HUES48 (cell line): ENCODE results near the gene NKX6-1.

Source experiments
- H3K27ac ChIP-seq: one replicate; pipeline ENCODE4 v1.7.0; 2013; ENCODE audit warnings: low read depth, low read length, inconsistent platforms
- H3K27me3 ChIP-seq: 2 replicates; pipeline ENCODE4 v1.6.1; 2013; ENCODE audit warnings: mild to moderate bottlenecking, low read length; ENCODE audit not compliant: control insufficient read depth, insufficient read depth
- H3K36me3 ChIP-seq: 2 replicates; pipeline ENCODE4 v1.6.1; 2013; ENCODE audit warnings: low read length; ENCODE audit not compliant: control insufficient read depth, insufficient read depth
- H3K4me1 ChIP-seq: 2 replicates; pipeline ENCODE4 v1.6.1; 2013; ENCODE audit warnings: mild to moderate bottlenecking, low read length; ENCODE audit not compliant: control insufficient read depth, insufficient read depth
- H3K4me3 ChIP-seq: 2 replicates; pipeline ENCODE4 v1.5.1; 2013; ENCODE audit warnings: mild to moderate bottlenecking, low read depth, low read length
- H3K9ac ChIP-seq: 2 replicates; pipeline ENCODE4 v1.6.1; 2013; ENCODE audit warnings: mild to moderate bottlenecking, low read depth, low read length, moderate library complexity
- H3K9me3 ChIP-seq: 2 replicates; pipeline ENCODE4 v1.6.1; 2013; ENCODE audit warnings: low read length; ENCODE audit not compliant: control insufficient read depth, insufficient read depth

The NKX6-1 gene

DNA sequence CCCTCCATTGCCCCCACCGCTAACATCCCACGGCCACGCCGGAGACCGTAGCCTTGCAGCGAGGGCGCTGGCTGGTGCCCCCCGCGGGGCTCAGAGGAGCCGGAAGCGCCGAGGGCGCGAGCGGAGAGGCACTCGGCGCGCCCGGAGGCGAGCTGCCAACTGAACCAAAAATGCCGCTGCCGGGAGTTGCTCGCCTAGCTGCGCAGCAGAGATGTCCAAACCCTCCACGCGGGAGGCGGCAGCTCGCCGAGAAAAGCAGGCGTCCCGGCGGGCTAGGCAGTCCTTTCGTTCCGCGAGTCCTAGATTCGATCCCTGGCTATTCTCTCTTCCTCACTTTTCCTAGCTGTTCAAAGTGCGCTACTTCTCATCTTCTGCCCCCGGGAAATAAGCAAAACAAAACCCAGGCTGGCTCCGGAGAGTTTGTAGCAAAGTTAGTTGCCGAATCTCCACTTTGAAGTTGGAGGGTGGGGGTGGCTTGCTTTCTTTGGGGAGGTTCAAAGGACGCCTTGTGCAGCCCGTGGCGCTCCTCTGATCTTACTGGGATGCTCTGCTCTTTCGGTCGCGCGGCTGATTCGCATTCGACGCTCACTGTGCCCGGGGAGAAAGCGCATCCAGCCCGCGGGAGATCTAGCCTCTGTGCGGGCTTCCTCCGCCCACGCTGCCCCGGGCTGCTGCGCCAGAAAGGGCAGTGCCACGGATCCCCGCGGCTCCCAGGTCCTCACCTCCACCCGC, 723 bp downstream of the NKX6-1 start:
- Histone ChIP-seq H3K27ac (no peak overlapping the region), H3K9me3 (no peaks in the 10 kb centered on the region), H3K4me3 (peak overlapping the region; percentile 70), H3K4me1 (peaks cover 56% of the 10 kb centered on the region), H3K36me3 (no peaks in the 10 kb centered on the region), H3K27me3 (peaks cover 98% of the 10 kb centered on the region), H3K9ac (no peak overlapping the region)

DNA sequence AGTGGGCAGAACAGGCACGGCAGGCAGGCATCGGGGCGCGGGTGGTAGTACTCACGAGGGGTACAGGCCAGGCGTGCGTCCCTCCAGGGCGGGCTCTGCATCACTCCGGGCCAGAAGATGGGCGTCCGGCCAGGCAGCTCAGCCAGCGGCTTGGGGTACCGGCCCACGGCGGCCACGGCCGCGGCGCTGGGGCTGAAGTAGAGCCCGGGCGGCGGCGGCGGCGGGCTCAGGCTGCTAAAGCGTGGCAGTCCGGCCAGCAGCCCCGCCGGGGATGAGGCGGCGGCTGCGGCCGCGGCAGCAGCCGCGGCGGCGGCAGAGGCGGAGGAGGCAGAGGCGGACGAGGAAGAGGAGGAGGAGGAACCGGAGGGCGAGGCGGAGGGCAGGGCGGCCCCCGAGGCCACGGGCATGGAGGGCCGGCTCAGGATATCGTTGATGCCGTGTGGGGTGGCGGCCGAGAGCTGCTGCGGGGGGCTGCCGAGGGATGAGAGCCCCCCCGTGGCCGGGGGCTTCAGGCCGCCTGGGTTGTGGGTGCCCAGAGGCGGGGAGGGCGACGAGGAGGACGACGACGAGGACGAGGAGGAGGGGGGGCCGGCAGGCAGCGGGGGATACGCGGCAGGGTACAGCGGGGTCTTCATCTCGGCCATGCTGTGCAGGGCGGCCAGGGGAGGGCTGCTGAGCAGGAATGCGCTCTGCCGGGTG, 1.4 kb downstream of the NKX6-1 start:
- Histone ChIP-seq H3K4me1 (peaks cover 53% of the 10 kb centered on the region), H3K4me3 (peak overlapping the region; percentile 70), H3K9ac (no peak overlapping the region), H3K27ac (no peak overlapping the region), H3K36me3 (no peaks in the 10 kb centered on the region), H3K9me3 (no peaks in the 10 kb centered on the region), H3K27me3 (peaks cover 98% of the 10 kb centered on the region)

DNA sequence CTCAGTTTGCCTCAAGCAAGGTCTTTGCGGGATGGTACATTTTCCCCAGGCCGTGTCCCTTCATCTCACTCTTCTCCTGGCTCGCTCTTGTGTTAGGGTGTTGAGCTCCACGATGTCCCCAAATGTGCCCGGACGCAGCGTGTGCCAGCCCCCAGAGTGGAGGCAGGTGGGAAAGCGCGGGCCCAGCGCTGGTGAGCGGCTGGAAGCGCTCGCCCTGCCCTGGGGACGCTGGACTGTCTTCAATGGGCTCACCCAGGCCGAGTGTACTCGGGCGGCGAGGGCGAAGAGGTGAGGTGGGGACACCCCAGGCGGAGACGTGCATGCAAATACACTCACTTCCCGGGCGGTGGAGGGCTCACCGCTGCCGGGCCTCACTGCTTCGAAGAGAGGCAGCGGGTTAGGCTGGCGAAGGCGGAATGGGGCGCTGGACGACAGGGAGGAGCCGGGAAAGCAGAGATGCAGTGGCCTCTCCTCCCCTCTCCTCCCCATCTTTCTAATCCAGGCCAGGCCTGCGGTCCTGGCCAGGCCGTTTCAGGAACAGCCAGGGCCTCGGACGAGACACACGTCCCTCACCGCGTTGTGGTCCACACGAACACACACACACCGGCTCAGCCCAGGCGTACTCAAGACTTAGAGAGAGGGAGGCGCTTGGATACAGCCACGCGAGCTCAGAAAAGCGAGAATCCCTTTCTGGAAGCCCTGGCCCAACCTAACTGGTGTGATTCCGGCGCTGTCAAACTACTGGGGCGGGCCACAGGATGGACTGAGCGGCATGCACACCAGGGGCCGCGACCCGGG, 2.2 kb downstream of the NKX6-1 start:
- H3K9ac ChIP-seq = no peak overlapping the region
- H3K27me3 ChIP-seq = peaks cover 98% of the 10 kb centered on the region
- H3K9me3 ChIP-seq = no peaks in the 10 kb centered on the region
- no peak overlapping the region for H3K27ac ChIP-seq
- peak overlapping the region; percentile 70 for H3K4me3 ChIP-seq
- peaks cover 53% of the 10 kb centered on the region for H3K4me1 ChIP-seq
- no peaks in the 10 kb centered on the region for H3K36me3 ChIP-seq

DNA sequence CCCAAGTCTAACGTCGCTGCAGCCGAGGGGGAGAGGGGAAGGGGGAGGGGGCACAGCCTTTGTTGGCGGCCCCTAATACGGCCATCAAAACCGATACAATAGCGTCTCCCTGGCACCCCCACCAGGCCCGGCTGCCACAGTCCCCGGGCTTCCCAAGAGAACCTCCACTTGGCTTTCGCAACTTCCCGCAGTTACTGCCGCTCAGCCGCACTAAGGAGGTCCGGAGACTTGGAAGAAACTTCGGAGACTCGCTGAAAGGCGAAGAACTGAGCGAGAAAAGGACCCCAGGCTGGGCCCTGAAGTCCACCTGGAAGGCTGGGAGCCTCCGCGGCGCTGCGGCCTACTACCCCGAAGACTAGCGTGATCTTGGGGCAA, 2.8 kb downstream of the NKX6-1 start:
- H3K27me3 ChIP-seq = peaks cover 98% of the 10 kb centered on the region
- peaks cover 50% of the 10 kb centered on the region for H3K4me1 ChIP-seq
- H3K9ac ChIP-seq = no peak overlapping the region
- peak overlapping the region; percentile 70 for H3K4me3 ChIP-seq
- no peak overlapping the region for H3K27ac ChIP-seq
- no peaks in the 10 kb centered on the region for H3K36me3 ChIP-seq
- no peaks in the 10 kb centered on the region for H3K9me3 ChIP-seq

DNA sequence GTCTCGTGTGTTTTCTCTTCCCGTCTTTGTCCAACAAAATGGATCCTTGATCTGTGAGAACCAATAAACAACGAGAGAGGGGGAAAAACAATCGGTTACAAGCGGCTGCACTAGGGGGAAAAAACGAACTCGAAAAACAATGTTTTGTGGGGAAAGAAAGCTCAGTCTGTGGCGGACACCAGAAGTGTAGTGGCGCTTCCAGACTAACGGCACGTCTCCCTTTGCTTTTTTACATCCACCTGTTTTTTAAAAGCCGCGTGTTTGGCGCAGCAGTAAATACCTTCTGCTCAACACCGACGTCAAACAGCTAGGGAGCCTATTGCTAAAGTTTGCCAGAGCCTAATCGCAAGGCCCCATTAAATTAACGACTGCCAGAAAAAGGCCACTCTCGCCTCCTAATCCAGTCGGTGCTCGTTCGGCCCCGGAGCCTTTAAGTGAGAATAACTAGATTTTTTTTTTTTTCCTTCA, 3.3 kb downstream of the NKX6-1 start:
- Histone ChIP-seq H3K27me3 (peaks cover 98% of the 10 kb centered on the region), H3K27ac (no peak overlapping the region), H3K36me3 (no peaks in the 10 kb centered on the region), H3K4me1 (peaks cover 51% of the 10 kb centered on the region), H3K4me3 (peak overlapping the region; percentile 23; the same call in 1 of the 2 replicates), H3K9ac (no peak overlapping the region), H3K9me3 (no peaks in the 10 kb centered on the region)

DNA sequence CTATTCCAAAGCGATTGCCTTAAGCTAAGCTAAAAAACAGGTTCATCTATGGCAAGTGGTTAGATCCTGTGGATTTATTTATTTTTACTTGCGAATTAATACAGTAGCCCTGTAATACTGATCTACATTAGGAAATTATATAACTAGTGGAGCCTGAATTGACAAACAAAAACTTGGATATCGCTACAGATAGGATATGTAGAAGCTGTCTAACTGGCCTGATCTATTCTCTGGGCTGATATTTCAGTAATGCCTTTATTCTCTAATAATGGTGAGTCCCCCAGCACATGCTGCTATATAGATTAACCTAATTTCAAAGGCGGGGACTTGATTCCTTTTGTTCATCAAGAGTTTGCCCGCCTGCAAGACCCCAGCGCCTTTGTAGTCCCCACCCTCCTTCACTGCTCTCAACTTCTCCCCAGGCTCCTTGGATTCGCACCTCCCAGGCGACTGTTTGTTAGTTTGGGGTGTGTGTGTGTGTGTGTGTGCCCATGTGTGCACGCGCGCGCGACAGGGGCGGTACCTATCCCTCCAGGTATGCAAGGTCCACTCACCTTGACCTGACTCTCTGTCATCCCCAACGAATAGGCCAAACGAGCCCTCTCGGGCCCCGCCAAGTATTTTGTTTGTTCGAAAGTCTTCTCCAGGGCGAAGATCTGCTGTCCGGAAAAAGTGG, 3.8 kb downstream of the NKX6-1 start:
- Histone ChIP-seq H3K4me3 (peak overlapping the region; percentile 23; the same call in 1 of the 2 replicates), H3K27me3 (peaks cover 98% of the 10 kb centered on the region), H3K9me3 (no peaks in the 10 kb centered on the region), H3K36me3 (no peaks in the 10 kb centered on the region), H3K9ac (no peak overlapping the region), H3K27ac (no peak overlapping the region), H3K4me1 (peaks cover 48% of the 10 kb centered on the region)

DNA sequence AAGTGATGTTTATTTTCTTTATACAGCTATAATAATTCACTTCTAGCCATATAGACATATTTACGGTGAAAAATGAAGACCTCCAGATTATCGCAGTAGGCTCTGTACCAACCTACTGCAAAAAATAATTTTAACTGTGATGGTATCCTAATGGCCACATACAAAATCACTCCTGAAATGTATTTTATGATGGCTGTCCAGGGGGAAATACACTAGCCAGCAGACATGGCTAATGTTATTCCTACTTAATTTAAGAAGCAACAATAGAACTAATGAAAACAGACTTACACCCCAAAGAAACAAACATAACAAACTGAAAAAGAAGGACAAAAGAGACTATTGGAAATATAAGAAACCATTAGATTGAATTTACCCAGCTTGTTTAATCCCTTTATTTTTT, 4.6 kb downstream of the NKX6-1 start:
- H3K4me3 ChIP-seq = no peak overlapping the region
- peaks cover 41% of the 10 kb centered on the region for H3K4me1 ChIP-seq
- peaks cover 98% of the 10 kb centered on the region for H3K27me3 ChIP-seq
- H3K36me3 ChIP-seq = no peaks in the 10 kb centered on the region
- H3K9me3 ChIP-seq = no peaks in the 10 kb centered on the region
- no peak overlapping the region for H3K9ac ChIP-seq
- H3K27ac ChIP-seq = no peak overlapping the region

DNA sequence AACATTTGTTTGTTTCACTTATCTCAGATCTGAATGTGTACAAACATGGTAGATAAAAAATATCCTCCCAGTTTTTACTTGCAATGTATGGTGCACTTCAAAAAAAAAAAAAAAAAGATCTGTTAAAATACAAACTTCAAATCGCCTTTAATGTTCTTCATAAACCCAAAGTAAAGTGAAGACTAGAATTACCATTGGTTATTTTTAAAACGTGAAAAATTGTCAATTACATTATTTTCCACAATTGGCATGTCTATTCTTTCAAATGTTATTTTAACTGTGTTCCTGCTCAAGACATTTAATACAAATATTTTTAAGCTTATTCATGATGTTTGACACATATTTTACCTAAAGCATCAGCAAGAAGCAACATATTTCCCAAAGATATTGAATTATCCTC, 5.0 kb downstream of the NKX6-1 start:
- Histone ChIP-seq H3K4me3 (no peak overlapping the region), H3K9me3 (no peaks in the 10 kb centered on the region), H3K9ac (no peak overlapping the region), H3K27ac (no peak overlapping the region), H3K36me3 (no peaks in the 10 kb centered on the region), H3K4me1 (peaks cover 41% of the 10 kb centered on the region), H3K27me3 (peaks cover 100% of the 10 kb centered on the region)

DNA sequence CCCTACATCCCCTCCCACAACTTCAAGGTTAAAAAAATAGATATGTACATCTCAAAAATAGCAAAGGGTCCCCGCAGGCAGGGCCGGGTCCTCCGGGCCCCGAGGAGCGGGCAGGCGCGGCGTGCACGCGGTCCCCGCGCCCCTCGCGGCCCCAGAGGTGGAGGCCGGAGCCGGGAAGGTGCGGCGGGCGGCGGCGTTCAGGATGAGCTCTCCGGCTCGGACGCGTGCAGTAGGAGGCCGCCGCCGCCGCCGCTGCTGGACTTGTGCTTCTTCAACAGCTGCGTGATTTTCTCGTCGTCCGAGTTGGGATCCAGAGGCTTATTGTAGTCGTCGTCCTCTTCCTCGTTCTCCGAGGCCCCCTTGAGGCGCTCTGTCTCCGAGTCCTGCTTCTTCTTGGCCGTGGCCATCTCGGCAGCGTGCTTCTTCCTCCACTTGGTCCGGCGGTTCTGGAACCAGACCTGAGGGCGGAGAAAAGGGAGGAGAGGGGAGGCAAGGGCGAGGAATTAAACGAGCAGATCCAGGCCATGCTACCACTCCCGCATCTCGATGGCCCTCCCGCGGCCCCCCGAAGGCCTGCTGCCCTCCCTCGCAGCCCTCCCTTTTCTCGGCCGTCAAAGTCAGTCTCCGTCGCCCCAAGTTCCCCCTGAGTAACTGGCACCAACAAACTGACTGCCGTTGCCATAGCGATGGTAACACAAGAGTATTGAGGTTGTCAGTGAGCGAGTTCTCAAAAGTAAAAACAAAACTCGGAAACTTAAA, 5.8 kb downstream of the NKX6-1 start:
- no peak overlapping the region for H3K9ac ChIP-seq
- no peaks in the 10 kb centered on the region for H3K36me3 ChIP-seq
- peaks cover 100% of the 10 kb centered on the region for H3K27me3 ChIP-seq
- H3K27ac ChIP-seq = no peak overlapping the region
- no peaks in the 10 kb centered on the region for H3K9me3 ChIP-seq
- H3K4me3 ChIP-seq = peak overlapping the region; percentile 53
- H3K4me1 ChIP-seq = peaks cover 41% of the 10 kb centered on the region

DNA sequence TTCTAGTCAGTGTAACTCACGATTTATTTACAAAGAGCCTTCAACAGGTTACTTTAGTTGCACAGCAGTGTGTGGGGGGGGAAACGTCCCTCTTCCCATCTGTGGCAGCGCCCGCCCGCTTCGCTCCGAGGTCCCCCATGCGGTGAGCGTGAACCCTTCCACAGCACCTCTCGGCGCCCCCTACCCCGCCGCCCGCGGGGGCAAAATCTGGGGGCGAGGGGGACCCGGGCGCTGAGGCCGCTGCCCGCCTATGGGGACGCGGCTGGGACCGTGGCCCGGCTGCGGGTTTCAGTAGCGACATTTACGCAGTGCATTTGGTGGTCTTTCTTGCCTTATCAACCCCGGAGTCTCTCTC, 6.4 kb downstream of the NKX6-1 start:
- no peaks in the 10 kb centered on the region for H3K36me3 ChIP-seq
- H3K4me3 ChIP-seq = peak overlapping the region; percentile 53
- no peak overlapping the region for H3K27ac ChIP-seq
- H3K9me3 ChIP-seq = no peaks in the 10 kb centered on the region
- H3K9ac ChIP-seq = no peak overlapping the region
- H3K27me3 ChIP-seq = peaks cover 100% of the 10 kb centered on the region
- peaks cover 41% of the 10 kb centered on the region for H3K4me1 ChIP-seq
